ENCODE measurements around the gene KCNC4.

KCNC4 gene

GRCh38 chr1:110198746-110199145, 11.4 kb upstream of the KCNC4 start:
- no peak for DNase-seq
- Mint-ChIP-seq H3K4me1 (no peaks in the 10 kb centered on the region), H3K4me3 (no peak overlapping the region), H3K9me3 (no peaks in the 10 kb centered on the region), H3K36me3 (ENCODE audit: low read depth) (no peaks in the 10 kb centered on the region), H3K27me3 (ENCODE audit: low read depth, poor library complexity) (peaks cover 21% of the 10 kb centered on the region), H3K27ac (no peak overlapping the region)
- no peak for TF ChIP-seq CTCF (IDR thresholded peaks at IDR 0.05)

- Mint-ChIP-seq H3K9me3 (no peaks in the 10 kb centered on the region), H3K27ac (no peak overlapping the region), H3K4me3 (no peak overlapping the region), H3K36me3 (ENCODE audit: low read depth) (no peaks in the 10 kb centered on the region), H3K27me3 (ENCODE audit: low read depth, poor library complexity) (peaks cover 20% of the 10 kb centered on the region), H3K4me1 (no peaks in the 10 kb centered on the region)
- TF ChIP-seq CTCF (IDR thresholded peaks at IDR 0.05) = no peak
- DNase-seq = no peak
Observed at GRCh38 chr1:110200190-110200589, 9.9 kb upstream of the KCNC4 start.

- Mint-ChIP-seq H3K4me3 (no peak overlapping the region), H3K27me3 (ENCODE audit: low read depth, poor library complexity) (peaks cover 21% of the 10 kb centered on the region), H3K27ac (no peak overlapping the region), H3K4me1 (no peaks in the 10 kb centered on the region), H3K36me3 (ENCODE audit: low read depth) (no peaks in the 10 kb centered on the region), H3K9me3 (no peaks in the 10 kb centered on the region)
- no peak for TF ChIP-seq CTCF (IDR thresholded peaks at IDR 0.05)
- no peak for DNase-seq
Observed at GRCh38 chr1:110200666-110201065, 9.4 kb upstream of the KCNC4 start.

- Mint-ChIP-seq H3K36me3 (ENCODE audit: low read depth) (no peaks in the 10 kb centered on the region), H3K27me3 (ENCODE audit: low read depth, poor library complexity) (peaks cover 26% of the 10 kb centered on the region), H3K4me1 (no peaks in the 10 kb centered on the region), H3K4me3 (no peak overlapping the region), H3K27ac (no peak overlapping the region), H3K9me3 (no peaks in the 10 kb centered on the region)
- no peak for TF ChIP-seq CTCF (IDR thresholded peaks at IDR 0.05)
- no peak for DNase-seq
Observed at GRCh38 chr1:110201157-110201825, 8.8 kb upstream of the KCNC4 start.

GRCh38 chr1:110203021-110203661, 7.0 kb upstream of the KCNC4 start:
- DNase-seq = peak; percentile 69
- no peaks in the 10 kb centered on the region for H3K9me3 Mint-ChIP-seq
- H3K27ac Mint-ChIP-seq = no peak overlapping the region
- H3K27me3 Mint-ChIP-seq (ENCODE audit: low read depth, poor library complexity) = peaks cover 30% of the 10 kb centered on the region
- TF ChIP-seq CTCF (IDR thresholded peaks at IDR 0.05) = peak; percentile 82
- H3K36me3 Mint-ChIP-seq (ENCODE audit: low read depth) = no peaks in the 10 kb centered on the region
- H3K4me1 Mint-ChIP-seq = peaks cover 5% of the 10 kb centered on the region
- no peak overlapping the region for H3K4me3 Mint-ChIP-seq

GRCh38 chr1:110205156-110205555, 5.0 kb upstream of the KCNC4 start:
- no peaks in the 10 kb centered on the region for H3K36me3 Mint-ChIP-seq (ENCODE audit: low read depth)
- H3K4me1 Mint-ChIP-seq = peaks cover 22% of the 10 kb centered on the region

More at GRCh38 chr1:110205156-110205555, 5.0 kb upstream of the KCNC4 start:
- H3K4me3 Mint-ChIP-seq = no peak overlapping the region
- no peak for DNase-seq
- TF ChIP-seq CTCF (IDR thresholded peaks at IDR 0.05) = no peak
- no peak overlapping the region for H3K27ac Mint-ChIP-seq
- H3K9me3 Mint-ChIP-seq = no peaks in the 10 kb centered on the region
- H3K27me3 Mint-ChIP-seq (ENCODE audit: low read depth, poor library complexity) = peaks cover 47% of the 10 kb centered on the region
